ENCODE measurements around the gene RFXANK. TPM values are rescaled to one million over a fixed set of nuclear protein-coding genes. Genes with fewer than 3 reads are reported as not detected.

The RFXANK gene
- total RNA-seq, 1 donor from 2014 or later, result 122 TPM

- DNase-seq (ENCODE audit: low read depth), result no peak
- Histone ChIP-seq H3K4me3 (ENCODE audit: low read depth, low read length) (no peak overlapping the region), H3K36me3 (ENCODE audit: control insufficient read depth, insufficient read depth, low read length) (peaks cover 2% of the 10 kb centered on the region), H3K27me3 (ENCODE audit: control insufficient read depth, insufficient read depth, low read length) (no peaks in the 10 kb centered on the region)
- TF ChIP-seq CTCF (IDR thresholded peaks at IDR 0.05; ENCODE audit: insufficient read depth, low read length, poor library complexity, severe bottlenecking), result no peak
These were observed 15.1 kb upstream of the RFXANK start for GRCh38 chr19:19176950-19177349.

DNA sequence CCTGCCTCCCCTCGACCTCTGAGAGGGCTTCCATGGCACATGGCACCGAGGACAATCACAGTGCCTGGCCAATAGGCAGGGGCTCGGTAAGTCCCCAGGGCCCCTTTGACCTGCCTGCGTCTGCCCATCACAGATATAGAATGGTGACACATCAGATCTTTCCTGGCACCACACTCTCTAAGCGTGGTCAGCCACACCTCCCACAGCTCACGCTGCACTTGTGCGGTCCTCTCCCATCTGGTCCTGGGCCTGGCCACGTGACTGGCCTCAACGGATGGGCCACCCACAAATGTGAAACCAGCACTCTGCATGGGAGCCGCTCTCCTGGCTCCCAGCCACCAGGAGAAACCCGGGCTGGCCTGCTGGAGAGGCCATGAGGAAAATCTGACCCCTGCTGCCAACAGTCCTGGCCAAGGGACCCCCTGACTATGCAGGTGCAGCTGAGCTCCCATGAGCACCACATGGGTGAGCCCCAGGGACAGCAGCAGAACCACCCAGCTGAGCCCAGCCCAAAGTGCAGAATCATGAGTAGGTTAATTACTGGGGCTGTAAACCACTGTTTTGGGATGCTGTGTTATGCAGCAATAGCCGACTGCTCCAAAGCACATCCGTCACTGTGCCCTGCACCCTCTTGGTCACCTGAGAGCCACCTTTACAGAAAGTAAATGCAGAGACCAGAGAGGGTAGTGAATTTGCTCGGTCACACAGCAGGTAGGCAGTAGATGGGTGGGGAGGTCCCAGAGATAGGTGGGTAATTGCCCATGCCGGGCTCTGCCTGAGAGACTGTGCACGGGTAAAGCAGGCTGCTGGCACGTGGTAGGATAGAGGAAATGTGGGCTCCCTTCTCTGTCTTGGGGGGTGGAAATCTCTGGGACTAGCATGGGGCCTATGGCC is 12.3 kb upstream of the RFXANK start:
- H3K36me3 ChIP-seq (ENCODE audit: control insufficient read depth, insufficient read depth, low read length), result peaks cover 2% of the 10 kb centered on the region
- no peak for TF ChIP-seq CTCF (IDR thresholded peaks at IDR 0.05; ENCODE audit: insufficient read depth, low read length, poor library complexity, severe bottlenecking)
- H3K4me3 ChIP-seq (ENCODE audit: low read depth, low read length), result no peak overlapping the region
- no peaks in the 10 kb centered on the region for H3K27me3 ChIP-seq (ENCODE audit: control insufficient read depth, insufficient read depth, low read length)
- no peak for DNase-seq (ENCODE audit: low read depth)

DNA sequence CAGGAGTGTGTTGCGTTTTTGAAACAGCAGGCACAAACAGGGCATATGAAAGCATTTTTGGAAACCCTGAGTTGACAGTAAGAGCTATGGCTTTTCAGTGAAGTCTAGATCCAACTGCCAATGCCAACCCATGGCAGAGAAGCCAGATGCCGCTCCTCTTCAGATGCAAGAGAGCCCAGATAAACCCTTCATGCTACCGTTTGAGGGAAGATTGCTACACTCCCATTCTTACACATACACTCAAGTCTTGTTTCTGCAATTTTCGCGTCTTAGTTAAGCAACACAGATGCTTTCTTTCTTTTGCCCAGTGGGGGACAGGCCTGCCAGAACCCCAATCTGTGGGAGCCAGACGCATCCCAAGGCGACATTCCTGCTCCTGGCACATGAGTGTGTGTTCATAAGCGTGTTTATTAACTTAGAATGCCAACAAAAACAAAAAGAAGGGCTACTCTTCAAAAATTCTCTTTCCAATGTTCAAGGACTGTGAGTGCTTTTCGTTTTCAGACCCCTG is 10.5 kb upstream of the RFXANK start:
- DNase-seq (ENCODE audit: low read depth), result no peak
- Histone ChIP-seq H3K27me3 (ENCODE audit: control insufficient read depth, insufficient read depth, low read length) (no peaks in the 10 kb centered on the region), H3K4me3 (ENCODE audit: low read depth, low read length) (no peak overlapping the region), H3K36me3 (ENCODE audit: control insufficient read depth, insufficient read depth, low read length) (peaks cover 2% of the 10 kb centered on the region)
- TF ChIP-seq CTCF (IDR thresholded peaks at IDR 0.05; ENCODE audit: insufficient read depth, low read length, poor library complexity, severe bottlenecking), result no peak

DNA sequence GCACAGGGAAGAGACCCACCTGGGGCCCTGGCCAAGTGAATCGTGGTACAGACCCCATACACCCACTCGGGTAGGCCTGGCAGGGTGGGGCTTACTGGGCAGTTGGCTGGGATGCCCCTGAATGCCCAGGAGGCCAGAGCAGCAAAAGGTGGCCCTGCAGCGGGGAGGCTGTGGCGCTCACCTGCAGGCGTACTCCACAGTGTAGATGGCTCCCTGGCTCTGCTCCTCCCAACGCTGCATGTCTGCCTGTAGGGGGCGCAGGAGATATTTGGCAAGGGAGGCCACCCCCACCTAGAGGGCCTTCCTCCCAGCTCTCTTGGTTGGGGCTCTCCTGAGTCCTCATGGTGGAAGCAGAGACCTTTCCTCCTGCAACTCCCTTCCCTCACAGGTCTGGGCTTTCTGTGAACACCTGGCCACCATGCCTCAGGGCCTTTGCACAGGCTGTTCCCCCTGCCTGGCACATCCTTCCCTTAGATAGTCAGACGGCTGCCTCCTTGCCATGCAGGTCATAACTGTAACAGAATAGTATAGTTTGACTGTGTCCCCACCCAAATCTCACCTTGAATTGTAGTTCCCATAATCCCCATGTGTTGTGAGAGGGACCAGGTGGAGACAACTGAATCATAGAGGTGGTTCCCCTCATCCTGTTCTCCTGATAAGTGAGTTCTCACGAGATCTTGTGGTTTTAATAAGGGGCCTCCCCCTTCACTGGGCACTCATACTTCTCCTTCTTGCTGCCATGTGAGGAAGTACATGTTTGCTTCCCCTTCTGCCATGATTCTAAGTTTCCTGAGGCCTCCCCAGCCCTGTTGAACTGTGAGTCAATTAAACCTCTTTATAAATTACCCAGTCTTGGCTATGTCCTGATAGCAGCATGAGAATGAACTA is 6.0 kb upstream of the RFXANK start:
- no peak overlapping the region for H3K4me3 ChIP-seq (ENCODE audit: low read depth, low read length)
- H3K36me3 ChIP-seq (ENCODE audit: control insufficient read depth, insufficient read depth, low read length), result peaks cover 3% of the 10 kb centered on the region
- peak; percentile 60 for TF ChIP-seq CTCF (IDR thresholded peaks at IDR 0.05; ENCODE audit: insufficient read depth, low read length, poor library complexity, severe bottlenecking)
- no peaks in the 10 kb centered on the region for H3K27me3 ChIP-seq (ENCODE audit: control insufficient read depth, insufficient read depth, low read length)
- no peak for DNase-seq (ENCODE audit: low read depth)

DNA sequence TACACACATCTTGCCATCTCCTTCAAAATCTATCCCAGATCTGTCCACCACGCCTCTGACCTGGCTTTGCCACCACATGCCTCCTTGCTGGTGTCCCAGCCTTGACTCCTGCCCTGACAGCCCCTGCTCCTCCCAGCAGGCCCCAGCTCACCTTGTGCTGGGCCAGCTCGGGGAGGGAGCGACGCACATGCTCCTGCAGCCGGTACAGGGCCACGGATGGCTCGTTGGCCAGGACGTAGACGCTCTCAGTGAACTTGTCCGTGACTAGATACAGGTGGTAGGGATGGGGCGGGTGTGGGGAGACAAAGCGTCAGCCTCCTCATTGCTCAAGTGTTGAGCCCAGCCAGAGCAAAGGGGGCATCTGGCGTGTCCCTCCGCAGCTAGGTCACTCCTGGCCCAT is 5.3 kb upstream of the RFXANK start:
- Histone ChIP-seq H3K36me3 (ENCODE audit: control insufficient read depth, insufficient read depth, low read length) (peaks cover 1% of the 10 kb centered on the region), H3K4me3 (ENCODE audit: low read depth, low read length) (no peak overlapping the region), H3K27me3 (ENCODE audit: control insufficient read depth, insufficient read depth, low read length) (no peaks in the 10 kb centered on the region)
- DNase-seq (ENCODE audit: low read depth), result no peak
- no peak for TF ChIP-seq CTCF (IDR thresholded peaks at IDR 0.05; ENCODE audit: insufficient read depth, low read length, poor library complexity, severe bottlenecking)

Measured in kidney epithelial cell (primary cell).